HG03095 (cell line): ENCODE measurements around the gene NCLN.

ENCODE experiments used
- ATAC-seq: cut with Tn5 transposase; IDR thresholded peaks from one replicate; pipeline ENCODE4 v1.9.1; 2021; ENCODE audit warnings: moderate library complexity; ENCODE audit not compliant: unreplicated experiment

The NCLN gene

DNA sequence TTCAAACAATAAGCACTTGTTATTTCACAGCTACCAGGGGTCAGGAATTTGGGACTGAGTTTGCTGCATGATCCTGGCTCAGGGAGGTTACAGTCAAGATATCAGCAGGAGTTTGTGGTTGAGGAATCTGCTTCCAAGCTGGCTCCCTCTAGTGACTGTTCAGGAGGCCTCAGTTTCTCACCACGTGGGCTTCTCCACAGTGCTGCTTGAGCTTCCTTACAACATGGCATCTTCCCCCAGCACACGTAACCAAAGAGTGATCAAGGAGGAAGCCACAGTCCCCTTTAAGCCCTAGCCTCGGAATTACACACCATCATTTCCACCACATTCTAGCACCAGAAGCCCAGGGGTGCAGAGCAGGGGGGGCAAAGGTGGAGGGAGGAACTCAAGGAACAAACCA is 67.5 kb downstream of the NCLN start:
- no peak for ATAC-seq

DNA sequence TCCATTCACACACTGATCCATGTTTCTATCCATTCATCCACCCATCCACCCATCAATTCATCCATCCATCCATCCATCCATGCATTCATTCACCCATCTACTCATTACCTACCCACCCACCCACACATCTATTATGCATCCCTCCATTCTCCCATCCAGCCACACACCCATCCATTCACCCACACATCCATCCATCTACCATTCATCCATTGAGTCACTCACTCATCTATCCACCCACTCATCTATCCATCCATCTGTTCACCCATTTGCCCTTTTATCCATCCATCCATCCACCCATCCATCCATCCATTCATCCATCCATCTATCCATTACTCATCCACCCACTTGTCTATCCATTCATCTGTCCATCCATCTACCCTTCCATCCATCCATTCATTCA is 68.8 kb downstream of the NCLN start:
- no peak for ATAC-seq

DNA sequence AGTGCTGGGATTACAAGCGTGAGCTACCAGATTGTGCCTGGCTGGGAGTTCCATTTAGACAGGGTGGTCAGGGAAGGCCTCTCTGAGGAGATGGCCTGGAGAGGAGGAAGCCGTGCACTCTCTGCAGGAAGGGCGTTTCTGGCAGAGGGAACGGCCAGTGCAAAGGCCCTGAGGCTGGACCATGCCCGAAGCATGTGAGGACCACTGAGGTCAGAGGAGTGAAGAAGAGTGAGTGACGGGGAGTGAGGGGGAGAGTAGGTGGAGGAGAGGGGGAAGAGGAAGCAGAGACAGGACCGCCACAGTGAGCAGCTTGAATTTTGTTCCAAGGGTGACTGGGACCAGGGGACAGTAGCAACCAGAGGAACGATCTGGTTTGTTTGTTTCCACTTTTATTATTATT is 71.3 kb downstream of the NCLN start:
- no peak for ATAC-seq
